Stimulated activated CD4-positive, alpha-beta T cell treated with anti-CD3 and anti-CD28 coated beads, Interleukin-1b, Interleukin-23, amount 100 ng/mL, for 48 hours (primary cell): ENCODE results near the gene TMEM183A.
A peak's percentile ranks its signal among the peaks of the same experiment; 100 is the strongest.
"Not testable (repeated sequence)": the region's sequence is repeated elsewhere in the genome, so short reads cannot be mapped to it uniquely, and the experiment has no call there.

Source experiments
- DNase-seq: peaks from one replicate; pipeline ENCODE4 v3.0.0-alpha.2; 2020

The TMEM183A gene

GRCh38 chr1:203006948-203007871 is at the start of gene TMEM183A:
Gene TMEM183A, plus strand, starts transcription at chr1:203007374. Its CDS starts 92 bp downstream, at chr1:203007466.
- DNase-seq: peak; percentile 98

DNA sequence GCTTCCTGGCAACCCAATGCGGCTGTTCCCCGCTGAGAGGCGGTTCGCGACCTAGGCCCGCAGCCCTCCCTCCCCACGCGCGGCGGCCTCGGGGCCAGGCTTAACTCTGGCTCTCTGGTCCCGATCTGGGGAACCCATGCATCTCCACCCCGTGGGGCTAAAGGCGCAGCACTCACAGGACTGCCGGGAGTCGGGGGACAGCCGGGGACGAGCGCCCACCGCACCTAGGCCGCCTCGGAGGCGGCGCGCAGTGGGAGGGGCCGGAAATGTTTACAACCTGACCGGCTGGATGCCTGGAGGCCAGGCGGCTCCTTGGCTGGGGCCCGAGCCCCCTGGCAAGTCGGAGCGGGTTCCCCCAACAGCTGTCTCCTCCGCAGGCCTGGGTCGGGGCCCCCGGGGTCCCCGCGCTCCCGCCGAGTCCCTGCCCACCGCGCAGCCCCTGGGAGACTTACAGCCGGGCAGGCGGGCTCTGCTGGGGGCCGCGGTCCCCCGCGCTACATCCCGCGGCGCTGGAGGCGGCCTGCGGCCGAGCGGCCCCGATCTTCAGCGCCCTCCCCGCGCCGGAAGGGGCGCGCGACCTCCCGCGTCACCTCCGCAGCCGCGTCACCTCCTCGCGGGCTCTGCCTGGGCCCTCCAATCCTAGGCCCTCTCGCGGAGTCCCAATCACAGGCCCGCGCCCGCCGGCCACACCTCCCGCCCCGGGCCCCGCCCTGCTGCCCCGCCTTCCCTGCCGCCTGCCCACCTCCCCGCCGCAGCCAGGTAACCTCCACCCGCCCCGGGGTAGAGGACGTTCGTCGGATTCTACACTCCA is 49.2 kb upstream of the TMEM183A start, which contains the start of gene ADIPOR1:
TSS of gene ADIPOR1 (minus strand) at position 580 of the 811 bp plus-strand sequence. CDS start 7,242 bp downstream, outside the sequence.
- peak; percentile 91 for DNase-seq

GRCh38 chr1:202958544-202959275 is 48.5 kb upstream of the TMEM183A start:
- DNase-seq: peak; percentile 8

DNA sequence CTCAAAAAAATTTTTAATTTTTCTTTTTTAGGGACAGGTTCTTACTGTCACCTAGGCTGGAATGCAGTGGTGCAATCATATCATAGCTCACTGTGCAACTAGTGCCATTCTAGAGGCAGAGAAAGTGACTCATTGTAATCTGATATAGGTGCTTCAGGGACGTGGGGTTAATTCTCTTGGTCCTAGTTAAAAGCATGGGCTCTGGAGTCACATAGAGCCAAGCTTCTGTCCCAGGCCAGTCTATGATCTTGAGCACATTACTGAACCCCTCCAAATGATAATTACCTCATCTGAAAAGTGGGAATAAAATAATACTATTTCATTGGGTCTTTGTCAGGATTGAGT is 47.9 kb upstream of the TMEM183A start:
- DNase-seq: no peak

- no peak for DNase-seq
These were observed 45.8 kb upstream of the TMEM183A start for GRCh38 chr1:202961220-202961880.

GRCh38 chr1:202964791-202965410 is 42.3 kb upstream of the TMEM183A start:
- DNase-seq: no peak

- DNase-seq: no peak
These were observed 41.8 kb upstream of the TMEM183A start for GRCh38 chr1:202965422-202965821.

DNA sequence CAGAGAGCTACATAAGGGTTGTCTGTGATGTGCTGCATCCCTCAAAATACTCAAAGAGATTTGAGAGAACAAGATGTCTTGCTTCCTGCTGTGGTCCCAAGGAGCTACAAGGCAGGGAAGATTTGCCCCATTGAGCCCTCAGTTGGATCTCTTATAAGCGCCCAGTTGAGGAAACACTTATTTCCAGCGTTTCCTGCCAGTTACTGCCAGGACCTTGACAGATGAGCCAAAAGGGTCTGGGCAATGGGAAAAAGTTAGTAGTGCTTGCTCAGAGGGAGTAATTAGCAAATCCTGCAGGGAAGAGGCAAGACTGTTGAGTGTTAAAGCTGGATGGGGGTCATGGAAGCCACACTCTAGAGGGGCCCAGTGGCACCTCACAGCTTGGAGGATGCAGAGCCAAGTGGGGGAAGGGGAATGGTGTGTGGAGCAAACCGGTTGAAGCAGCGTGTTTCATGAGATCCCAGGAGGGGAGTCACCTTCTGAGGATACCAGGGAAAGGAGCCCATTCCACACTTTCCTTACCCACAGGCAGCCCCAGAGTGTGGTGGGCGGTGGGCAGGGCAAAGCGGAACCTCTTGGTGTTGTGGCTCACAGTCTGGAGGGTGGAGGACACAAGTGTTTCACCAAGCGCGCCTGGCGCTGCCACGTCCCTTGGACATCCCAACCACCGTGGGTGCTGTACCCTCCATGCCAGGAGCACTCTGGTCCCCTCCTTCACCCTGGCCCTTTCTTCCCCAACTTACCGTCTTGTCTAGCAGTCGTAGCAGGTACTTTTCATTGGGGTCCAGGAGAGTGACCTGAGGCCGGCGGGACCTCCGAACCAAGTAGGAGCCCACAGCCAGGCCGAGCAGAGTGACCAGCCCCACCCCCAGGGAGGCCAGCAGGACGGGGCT is 40.9 kb upstream of the TMEM183A start:
- no peak for DNase-seq

- no peak for DNase-seq
These were observed 39.4 kb upstream of the TMEM183A start for GRCh38 chr1:202967684-202968281.

DNA sequence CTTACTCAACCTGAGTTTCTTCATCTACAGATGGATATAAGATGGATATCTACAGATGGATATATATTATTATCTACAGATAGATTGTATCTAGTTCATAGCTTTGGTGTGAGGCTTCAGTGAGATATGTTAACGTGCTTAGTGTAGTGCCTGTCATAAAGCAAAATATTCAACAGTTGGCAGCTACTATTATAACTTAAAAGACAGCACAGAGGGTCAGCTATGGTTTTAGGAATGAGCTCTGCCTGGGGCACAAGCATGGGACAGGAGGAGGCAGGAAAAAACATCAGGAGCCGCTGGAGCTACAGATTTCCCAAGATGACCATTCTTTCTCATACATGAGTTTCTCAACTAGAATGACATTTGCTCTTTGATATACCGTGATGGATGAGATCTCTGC is 38.8 kb upstream of the TMEM183A start:
- no peak for DNase-seq

- peak; percentile 51 for DNase-seq
These were observed 38.3 kb upstream of the TMEM183A start for GRCh38 chr1:202968895-202969295.

GRCh38 chr1:202972046-202972445 is 35.1 kb upstream of the TMEM183A start:
- DNase-seq: no peak

- DNase-seq: no peak
These were observed 32.3 kb upstream of the TMEM183A start for GRCh38 chr1:202974856-202975255.

- DNase-seq: no peak
These were observed 30.5 kb upstream of the TMEM183A start for GRCh38 chr1:202976633-202977032.

GRCh38 chr1:202979459-202979858 is 27.7 kb upstream of the TMEM183A start:
- no peak for DNase-seq

DNA sequence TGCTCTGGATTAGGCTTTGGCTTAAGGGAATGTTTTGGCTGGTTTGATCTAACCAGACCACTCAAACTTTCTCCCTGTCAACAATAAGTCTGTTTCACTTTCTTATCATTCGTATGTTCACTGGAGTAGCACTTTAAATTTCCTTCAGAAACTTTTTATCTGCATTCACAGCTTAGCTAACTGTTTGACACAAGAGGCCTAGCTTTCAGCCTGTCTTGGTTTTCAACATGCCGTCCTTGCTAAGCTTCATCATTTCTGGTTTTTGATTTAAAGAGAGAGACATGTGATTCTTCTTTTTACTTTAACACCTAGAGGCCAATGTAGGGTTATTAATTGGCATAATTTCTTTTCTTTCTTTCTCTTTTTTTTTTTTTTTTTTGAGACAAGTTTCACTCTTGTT is 25.2 kb upstream of the TMEM183A start:
- DNase-seq: no peak

DNA sequence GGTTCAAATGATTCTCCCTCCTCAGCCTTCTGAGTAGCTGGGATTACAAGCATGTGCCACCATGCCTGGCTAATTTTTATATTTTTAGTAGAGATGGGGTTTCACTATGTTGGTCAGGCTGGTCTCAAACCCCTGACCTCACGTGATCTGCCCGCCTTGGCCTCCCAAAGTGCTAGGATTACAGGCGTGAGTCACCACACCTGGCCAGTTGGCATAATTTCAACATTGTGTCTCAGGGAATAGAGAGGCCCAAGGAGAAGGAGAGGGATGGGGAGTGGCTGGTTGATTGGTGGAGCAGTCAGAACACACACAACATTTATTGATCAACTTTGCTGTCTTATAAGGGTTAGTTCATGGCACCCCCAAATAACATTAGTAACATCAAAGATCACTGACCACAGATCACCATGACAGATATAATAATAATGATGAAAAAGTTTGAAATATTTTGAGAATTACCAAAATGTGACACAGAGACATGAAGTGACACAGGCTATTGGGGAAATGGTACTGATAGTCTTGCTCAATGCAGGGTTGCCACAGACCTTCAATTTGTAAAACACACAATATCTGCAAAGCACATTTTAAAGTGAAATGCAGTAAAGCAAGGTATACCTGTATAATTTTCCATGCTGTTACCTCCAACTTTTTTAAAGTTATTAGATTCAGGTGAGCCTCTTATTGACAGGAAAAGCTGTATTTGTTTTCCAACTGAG is 24.3 kb upstream of the TMEM183A start:
- DNase-seq: no peak

- DNase-seq: not testable (repeated sequence)
These were observed 21.1 kb upstream of the TMEM183A start for GRCh38 chr1:202986120-202986519.

DNA sequence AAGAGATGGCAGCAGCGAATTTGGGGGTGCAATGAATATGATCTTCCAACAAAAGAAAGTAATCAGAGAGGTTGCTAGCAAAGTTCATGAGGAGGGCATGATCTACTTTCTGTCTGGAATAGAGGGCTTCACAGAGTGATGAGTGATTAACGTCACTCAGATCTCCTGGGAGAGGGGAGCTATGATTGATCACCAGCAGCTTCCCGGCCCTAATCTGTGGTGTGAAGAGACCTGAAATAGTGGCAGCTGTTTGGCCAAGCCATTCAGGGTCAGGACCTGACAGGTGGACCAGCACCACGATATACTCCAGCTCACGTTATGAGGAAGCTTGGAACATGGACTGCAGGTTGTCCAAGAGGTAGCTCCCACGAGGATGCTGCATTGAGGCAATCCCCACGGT is 19.9 kb upstream of the TMEM183A start:
- DNase-seq: no peak
